ENCODE data around the gene CRTAC1.

CRTAC1 gene

DNA sequence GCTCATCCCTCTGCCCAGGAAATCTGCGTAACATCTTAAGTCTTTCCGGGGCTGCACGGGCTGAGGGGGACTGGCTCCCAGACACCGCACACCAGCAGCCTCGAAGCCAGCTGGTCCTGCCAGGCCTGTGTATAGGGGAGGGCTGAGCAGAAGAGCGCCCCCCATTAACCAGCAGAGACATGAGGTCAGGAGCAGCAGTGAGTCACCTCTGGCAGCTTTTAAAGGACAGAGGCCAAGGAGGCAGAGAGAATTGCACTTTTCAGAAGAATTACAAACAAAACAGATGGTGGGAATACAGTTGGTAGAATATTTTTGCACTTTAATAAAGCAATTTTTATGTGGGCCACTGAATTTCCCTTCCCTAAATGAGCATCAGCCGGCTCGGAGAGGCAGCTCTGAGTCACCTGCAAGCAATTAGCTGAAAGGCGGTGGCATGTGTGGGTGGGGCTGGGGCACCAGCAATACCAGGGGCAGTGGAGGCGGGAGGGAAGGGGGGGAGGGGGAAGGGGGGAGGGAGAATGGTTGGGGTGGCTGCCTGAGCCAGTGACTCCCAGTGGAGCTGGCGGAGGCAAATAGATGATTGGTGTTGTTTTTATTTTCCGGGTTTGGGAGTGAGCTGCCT is 141.7 kb downstream of the CRTAC1 start:
- Histone ChIP-seq H3K4ac (ENCODE audit: low read length) (no peak overlapping the region), H2BK15ac (ENCODE audit: low read length) (no peak overlapping the region), H3K14ac (ENCODE audit: low read length) (no peak overlapping the region), H3K4me2 (ENCODE audit: insufficient read depth, low read length, poor library complexity, severe bottlenecking) (no peak overlapping the region), H3K23ac (ENCODE audit: low read depth, low read length, poor library complexity) (no peak overlapping the region), H3K9ac (ENCODE audit: low read depth, low read length, poor library complexity) (no peak overlapping the region), H4K91ac (ENCODE audit: low read depth, low read length, poor library complexity) (no peak overlapping the region), H2BK12ac (ENCODE audit: low read length) (no peak overlapping the region), H4K8ac (ENCODE audit: low read depth, low read length) (no peak overlapping the region), H3K4me1 (ENCODE audit: control insufficient read depth in 2 of 2, insufficient read depth in 1 of 2, low read depth in 1 of 2, low read length in 2 of 2) (peaks cover 5 to 17% of the 10 kb centered on the region in 2 donors), H2BK120ac (ENCODE audit: low read depth, low read length) (no peak overlapping the region), H3K27me3 (ENCODE audit: control insufficient read depth in 3 of 3, insufficient read depth in 3 of 3, low read depth in 1 of 3, low read length in 3 of 3) (peaks cover 0 to 6% (median 3%) of the 10 kb centered on the region in 3 experiments), H2AFZ (ENCODE audit: low read length) (no peak overlapping the region), H3K27ac (replicated peaks; ENCODE audit: low read length) (no peak overlapping the region), H3K4me3 (ENCODE audit: low read length in 2 of 2) (no peak overlapping the region), H2AK5ac (ENCODE audit: low read depth, low read length) (peak overlapping the region; percentile 56), H3K79me1 (ENCODE audit: low read depth, low read length) (no peaks in the 10 kb centered on the region), H3K18ac (ENCODE audit: low read length) (peak overlapping the region; percentile 93), H3K36me3 (replicated peaks in 1 of 2; ENCODE audit: control insufficient read depth in 2 of 2, insufficient read depth in 2 of 2, low read length in 2 of 2) (no peaks in the 10 kb centered on the region), H3K9me3 (replicated peaks in 1 of 2; ENCODE audit: control insufficient read depth in 2 of 2, insufficient read depth in 1 of 2, low read depth in 1 of 2, low read length in 2 of 2) (peaks cover 0 to 3% of the 10 kb centered on the region in 2 donors), H2BK5ac (ENCODE audit: low read length) (no peak overlapping the region)
- DNase-seq (ENCODE audit: low spot score) = no peak
- WGBS, 2 donors (ENCODE audit: extremely low coverage in 2 of 2, insufficient read length in 2 of 2, insufficient replicate concordance in 1 of 2) = no CpG with 5 or more reads among the region's 12 CpGs

DNA sequence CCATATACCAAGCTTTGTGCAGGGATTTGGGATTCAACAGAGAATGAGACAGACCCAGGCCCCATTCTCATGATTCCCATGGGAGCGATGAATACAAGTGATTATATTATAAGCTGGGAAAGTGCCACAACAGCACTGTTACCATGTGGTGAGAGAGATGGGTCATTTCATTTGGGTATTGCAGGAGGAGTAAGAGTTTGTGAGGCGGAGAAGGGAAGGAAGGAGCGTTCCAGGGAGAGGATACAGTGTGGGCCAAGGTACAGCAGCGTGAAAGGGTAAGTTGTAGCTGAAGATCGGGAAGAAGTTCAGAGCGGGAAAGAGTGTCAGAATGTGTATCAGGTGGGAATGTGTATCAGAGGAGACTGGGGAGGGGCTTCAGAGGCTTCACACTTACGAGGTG is 142.3 kb downstream of the CRTAC1 start:
- Histone ChIP-seq H3K27me3 (ENCODE audit: control insufficient read depth in 3 of 3, insufficient read depth in 3 of 3, low read depth in 1 of 3, low read length in 3 of 3) (peaks cover 0 to 6% (median 3%) of the 10 kb centered on the region in 3 experiments), H3K27ac (replicated peaks; ENCODE audit: low read length) (no peak overlapping the region)

DNA sequence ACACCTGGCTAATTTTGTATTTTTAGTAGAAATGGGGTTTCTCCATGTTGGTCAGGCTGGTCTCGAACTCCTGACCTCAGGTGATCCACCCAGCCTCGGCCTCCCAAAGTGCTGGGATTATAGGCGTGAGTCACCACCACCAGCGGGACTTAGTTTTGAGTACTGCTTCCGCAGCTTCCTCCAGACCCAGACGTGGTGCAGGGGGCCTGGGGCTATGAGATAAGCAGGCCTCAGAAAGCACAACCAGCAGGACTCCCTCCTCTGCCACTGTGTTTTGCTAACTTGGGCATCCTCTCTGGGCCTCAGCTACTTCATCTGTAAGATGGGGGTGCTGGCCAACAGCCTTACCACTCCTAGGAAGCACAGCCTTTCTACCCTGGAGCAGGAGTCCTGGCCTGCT is 143.0 kb downstream of the CRTAC1 start:
- Histone ChIP-seq H3K27me3 (ENCODE audit: control insufficient read depth in 3 of 3, insufficient read depth in 3 of 3, low read depth in 1 of 3, low read length in 3 of 3) (peaks cover 0 to 6% (median 3%) of the 10 kb centered on the region in 3 experiments), H3K79me1 (ENCODE audit: low read depth, low read length) (no peaks in the 10 kb centered on the region)

More for the DNA sequence above, 142.3 kb downstream of the CRTAC1 start:
- no peaks in the 10 kb centered on the region for H3K79me1 ChIP-seq (ENCODE audit: low read depth, low read length)
- H4K91ac ChIP-seq (ENCODE audit: low read depth, low read length, poor library complexity) = no peak overlapping the region
- H2BK15ac ChIP-seq (ENCODE audit: low read length) = no peak overlapping the region
- WGBS, 2 donors (ENCODE audit: extremely low coverage in 2 of 2, insufficient read length in 2 of 2, insufficient replicate concordance in 1 of 2) = 100% methylated on average over 2 of the region's 7 CpGs; no CpG with 5 or more reads in 1 of the 2 donors
- H3K9me3 ChIP-seq (replicated peaks in 1 of 2; ENCODE audit: control insufficient read depth in 2 of 2, insufficient read depth in 1 of 2, low read depth in 1 of 2, low read length in 2 of 2) = peaks cover 0 to 3% of the 10 kb centered on the region in 2 donors
- no peak overlapping the region for H2AFZ ChIP-seq (ENCODE audit: low read length)
- DNase-seq (ENCODE audit: low spot score) = no peak
- H3K23ac ChIP-seq (ENCODE audit: low read depth, low read length, poor library complexity) = no peak overlapping the region
- no peak overlapping the region for H2BK120ac ChIP-seq (ENCODE audit: low read depth, low read length)
- H3K4ac ChIP-seq (ENCODE audit: low read length) = no peak overlapping the region
- H4K8ac ChIP-seq (ENCODE audit: low read depth, low read length) = no peak overlapping the region
- H3K18ac ChIP-seq (ENCODE audit: low read length) = no peak overlapping the region
- H3K4me1 ChIP-seq (ENCODE audit: control insufficient read depth in 2 of 2, insufficient read depth in 1 of 2, low read depth in 1 of 2, low read length in 2 of 2) = peaks cover 5 to 17% of the 10 kb centered on the region in 2 donors
- no peak overlapping the region for H3K4me2 ChIP-seq (ENCODE audit: insufficient read depth, low read length, poor library complexity, severe bottlenecking)
- H3K9ac ChIP-seq (ENCODE audit: low read depth, low read length, poor library complexity) = no peak overlapping the region
- H2BK5ac ChIP-seq (ENCODE audit: low read length) = no peak overlapping the region
- H3K4me3 ChIP-seq (ENCODE audit: low read length in 2 of 2) = no peak overlapping the region
- H2BK12ac ChIP-seq (ENCODE audit: low read length) = no peak overlapping the region
- H3K36me3 ChIP-seq (replicated peaks in 1 of 2; ENCODE audit: control insufficient read depth in 2 of 2, insufficient read depth in 2 of 2, low read length in 2 of 2) = no peaks in the 10 kb centered on the region
- H2AK5ac ChIP-seq (ENCODE audit: low read depth, low read length) = no peak overlapping the region
- H3K14ac ChIP-seq (ENCODE audit: low read length) = no peak overlapping the region

DNA sequence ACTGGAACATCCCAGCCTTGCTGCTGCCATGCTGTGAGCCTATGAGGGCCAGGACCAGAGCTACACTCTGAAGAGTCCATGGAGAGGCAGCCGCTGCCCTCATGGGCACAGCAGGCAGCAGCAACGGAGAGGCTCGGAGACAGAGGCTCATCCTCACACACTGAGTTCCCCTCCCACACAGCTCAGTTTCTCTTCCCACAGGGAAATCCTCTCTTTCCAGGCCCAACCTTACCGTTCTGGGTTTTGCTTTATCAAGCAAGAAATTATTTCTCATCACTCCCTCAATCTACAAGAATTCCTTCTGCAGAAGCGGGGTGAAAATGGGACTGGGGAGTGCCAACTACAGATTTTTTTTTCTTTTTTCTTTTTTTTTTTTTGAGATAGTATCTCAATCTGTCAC is 144.1 kb downstream of the CRTAC1 start:
- Histone ChIP-seq H3K4me1 (ENCODE audit: control insufficient read depth in 2 of 2, insufficient read depth in 1 of 2, low read depth in 1 of 2, low read length in 2 of 2) (peaks cover 5 to 13% of the 10 kb centered on the region in 2 donors), H3K14ac (ENCODE audit: low read length) (no peak overlapping the region), H4K8ac (ENCODE audit: low read depth, low read length) (no peak overlapping the region), H3K9me3 (replicated peaks in 1 of 2; ENCODE audit: control insufficient read depth in 2 of 2, insufficient read depth in 1 of 2, low read depth in 1 of 2, low read length in 2 of 2) (peaks cover 0 to under 1% of the 10 kb centered on the region in 2 donors), H4K91ac (ENCODE audit: low read depth, low read length, poor library complexity) (no peak overlapping the region), H2AK5ac (ENCODE audit: low read depth, low read length) (no peak overlapping the region), H3K27me3 (ENCODE audit: control insufficient read depth in 3 of 3, insufficient read depth in 3 of 3, low read depth in 1 of 3, low read length in 3 of 3) (peaks cover 0 to 5% (median 3%) of the 10 kb centered on the region in 3 experiments), H3K4me3 (ENCODE audit: low read length in 2 of 2) (no peak overlapping the region), H2AFZ (ENCODE audit: low read length) (no peak overlapping the region), H3K4me2 (ENCODE audit: insufficient read depth, low read length, poor library complexity, severe bottlenecking) (no peak overlapping the region), H3K27ac (replicated peaks; ENCODE audit: low read length) (no peak overlapping the region), H3K23ac (ENCODE audit: low read depth, low read length, poor library complexity) (no peak overlapping the region), H2BK15ac (ENCODE audit: low read length) (no peak overlapping the region), H3K36me3 (replicated peaks in 1 of 2; ENCODE audit: control insufficient read depth in 2 of 2, insufficient read depth in 2 of 2, low read length in 2 of 2) (no peaks in the 10 kb centered on the region), H3K9ac (ENCODE audit: low read depth, low read length, poor library complexity) (no peak overlapping the region), H2BK5ac (ENCODE audit: low read length) (no peak overlapping the region), H3K4ac (ENCODE audit: low read length) (no peak overlapping the region), H2BK120ac (ENCODE audit: low read depth, low read length) (no peak overlapping the region), H3K18ac (ENCODE audit: low read length) (peak overlapping the region; percentile 46), H3K79me1 (ENCODE audit: low read depth, low read length) (peaks cover 2% of the 10 kb centered on the region), H2BK12ac (ENCODE audit: low read length) (no peak overlapping the region)
- no CpG with 5 or more reads among the region's 5 CpGs for WGBS, 2 donors (ENCODE audit: extremely low coverage in 2 of 2, insufficient read length in 2 of 2, insufficient replicate concordance in 1 of 2)
- DNase-seq (ENCODE audit: low spot score) = no peak

More for the DNA sequence above, 143.0 kb downstream of the CRTAC1 start:
- peaks cover 5 to 17% of the 10 kb centered on the region in 2 donors for H3K4me1 ChIP-seq (ENCODE audit: control insufficient read depth in 2 of 2, insufficient read depth in 1 of 2, low read depth in 1 of 2, low read length in 2 of 2)
- no peak overlapping the region for H2BK120ac ChIP-seq (ENCODE audit: low read depth, low read length)
- no peak overlapping the region for H3K4me3 ChIP-seq (ENCODE audit: low read length in 2 of 2)
- H3K36me3 ChIP-seq (replicated peaks in 1 of 2; ENCODE audit: control insufficient read depth in 2 of 2, insufficient read depth in 2 of 2, low read length in 2 of 2) = no peaks in the 10 kb centered on the region
- H3K4ac ChIP-seq (ENCODE audit: low read length) = no peak overlapping the region
- no peak overlapping the region for H2AK5ac ChIP-seq (ENCODE audit: low read depth, low read length)
- no peak overlapping the region for H3K23ac ChIP-seq (ENCODE audit: low read depth, low read length, poor library complexity)
- H4K8ac ChIP-seq (ENCODE audit: low read depth, low read length) = no peak overlapping the region
- H2BK15ac ChIP-seq (ENCODE audit: low read length) = no peak overlapping the region
- H3K27ac ChIP-seq (replicated peaks; ENCODE audit: low read length) = no peak overlapping the region
- no peak for DNase-seq (ENCODE audit: low spot score)
- peak overlapping the region; percentile 21 for H3K18ac ChIP-seq (ENCODE audit: low read length)
- peaks cover 0 to 3% of the 10 kb centered on the region in 2 donors for H3K9me3 ChIP-seq (replicated peaks in 1 of 2; ENCODE audit: control insufficient read depth in 2 of 2, insufficient read depth in 1 of 2, low read depth in 1 of 2, low read length in 2 of 2)
- no peak overlapping the region for H2BK5ac ChIP-seq (ENCODE audit: low read length)
- H4K91ac ChIP-seq (ENCODE audit: low read depth, low read length, poor library complexity) = no peak overlapping the region
- no peak overlapping the region for H3K14ac ChIP-seq (ENCODE audit: low read length)
- no peak overlapping the region for H2AFZ ChIP-seq (ENCODE audit: low read length)
- no peak overlapping the region for H3K9ac ChIP-seq (ENCODE audit: low read depth, low read length, poor library complexity)
- H2BK12ac ChIP-seq (ENCODE audit: low read length) = no peak overlapping the region
- H3K4me2 ChIP-seq (ENCODE audit: insufficient read depth, low read length, poor library complexity, severe bottlenecking) = no peak overlapping the region
- WGBS, 2 donors (ENCODE audit: extremely low coverage in 2 of 2, insufficient read length in 2 of 2, insufficient replicate concordance in 1 of 2) = no CpG with 5 or more reads among the region's 6 CpGs

All from neuronal stem cell (in vitro differentiated cells).